Hippocampal formation (tissue), 2 donors: ENCODE results near the gene DUSP9.
"Not testable (repeated sequence)": the region's sequence is repeated elsewhere in the genome, so short reads cannot be mapped to it uniquely, and the experiment has no call there.

Source experiments
- DNase-seq, 2 donors: peaks; one replicate each; lab custom pipeline; 2025; lab: John Stamatoyannopoulos, UW

Gene DUSP9

GRCh38 chrX:153691032-153691827 lies 44.2 kb downstream of the DUSP9 start:
- DNase-seq = not testable (repeated sequence)

GRCh38 chrX:153692003-153692402 lies 45.0 kb downstream of the DUSP9 start:
- no peak for DNase-seq

- DNase-seq = no peak
Observed at GRCh38 chrX:153692611-153693156, 45.7 kb downstream of the DUSP9 start.

GRCh38 chrX:153693216-153694086 lies 46.4 kb downstream of the DUSP9 start:
- DNase-seq = no peak

- DNase-seq = not testable (repeated sequence)
Observed at GRCh38 chrX:153694256-153694655, 47.3 kb downstream of the DUSP9 start.

GRCh38 chrX:153694687-153695270 lies 47.8 kb downstream of the DUSP9 start:
- DNase-seq = no peak

GRCh38 chrX:153696100-153696499 lies 49.1 kb downstream of the DUSP9 start:
- DNase-seq = no peak

GRCh38 chrX:153696538-153696937 lies 49.5 kb downstream of the DUSP9 start:
- not testable (repeated sequence) for DNase-seq

- DNase-seq = not testable (repeated sequence)
Observed at GRCh38 chrX:153696986-153697722, 50.2 kb downstream of the DUSP9 start.

GRCh38 chrX:153697924-153698865 lies 51.2 kb downstream of the DUSP9 start:
- DNase-seq = no peak

- DNase-seq = not testable (repeated sequence)
Observed at GRCh38 chrX:153699210-153699783, 52.3 kb downstream of the DUSP9 start.

- not testable (repeated sequence) for DNase-seq
Observed at GRCh38 chrX:153699784-153700371, 52.9 kb downstream of the DUSP9 start.

- DNase-seq = no peak
Observed at GRCh38 chrX:153700376-153700945, 53.5 kb downstream of the DUSP9 start.
